Kidney epithelial cell (primary cell): ENCODE data around the gene TLR9. TPM values are rescaled to one million over a fixed set of nuclear protein-coding genes. Genes with fewer than 3 reads are reported as not detected.

Source experiments
- DNase-seq: peaks from one replicate; pipeline ENCODE4 v3.0.0-alpha.2; 2010; ENCODE audit warnings: low read depth
- H3K27me3 ChIP-seq: 2 replicates; pipeline ENCODE4 v1.6.0; 2011; ENCODE audit warnings: low read length; ENCODE audit not compliant: control insufficient read depth, insufficient read depth
- H3K36me3 ChIP-seq: 2 replicates; pipeline ENCODE4 v1.5.1; 2011; ENCODE audit warnings: low read length; ENCODE audit not compliant: control insufficient read depth, insufficient read depth
- H3K4me3 ChIP-seq: 2 replicates; pipeline ENCODE4 v1.5.1; 2011; ENCODE audit warnings: low read depth, mild to moderate bottlenecking, control low read depth, low read length
- CTCF ChIP-seq: IDR thresholded peaks from 2 replicates; pipeline ENCODE4 v1.5.1; 2011; ENCODE audit warnings: mild to moderate bottlenecking, moderate library complexity, low read length, control low read depth, inconsistent platforms; ENCODE audit not compliant: insufficient read depth, poor library complexity, severe bottlenecking
- total RNA-seq: library from RNA; depleted of rRNA; stranded (reverse); fragments of >200 nt; gene quantifications from 2 replicates; pipeline ENCODE4 v1.2.3, GENCODE V29; 2015

TLR9 gene
- total RNA-seq, 1 donor from 2014 or later, result not detected

- H3K27me3 ChIP-seq, result no peaks in the 10 kb centered on the region
- H3K4me3 ChIP-seq, result no peak overlapping the region
- H3K36me3 ChIP-seq, result peaks cover 2% of the 10 kb centered on the region
- DNase-seq, result no peak
- no peak for TF ChIP-seq CTCF
Observed at GRCh38 chr3:52211268-52211891, 14.1 kb downstream of the TLR9 start.

GRCh38 chr3:52210550-52211046, 14.8 kb downstream of the TLR9 start:
- peaks cover 2% of the 10 kb centered on the region for H3K36me3 ChIP-seq
- no peak for DNase-seq

GRCh38 chr3:52210037-52210436, 15.4 kb downstream of the TLR9 start:
- H3K27me3 ChIP-seq, result no peaks in the 10 kb centered on the region
- no peak for TF ChIP-seq CTCF
- no peak for DNase-seq
- peaks cover 2% of the 10 kb centered on the region for H3K36me3 ChIP-seq
- H3K4me3 ChIP-seq, result no peak overlapping the region

More at GRCh38 chr3:52210550-52211046, 14.8 kb downstream of the TLR9 start:
- no peak for TF ChIP-seq CTCF
- Histone ChIP-seq H3K27me3 (no peaks in the 10 kb centered on the region), H3K4me3 (no peak overlapping the region)

- Histone ChIP-seq H3K36me3 (peaks cover 2% of the 10 kb centered on the region), H3K27me3 (no peaks in the 10 kb centered on the region), H3K4me3 (no peak overlapping the region)
- TF ChIP-seq CTCF, result no peak
- DNase-seq, result no peak
Observed at GRCh38 chr3:52208556-52208955, 16.9 kb downstream of the TLR9 start.

GRCh38 chr3:52205727-52206372, 19.6 kb downstream of the TLR9 start:
- no peak for TF ChIP-seq CTCF
- H3K4me3 ChIP-seq, result no peak overlapping the region
- H3K27me3 ChIP-seq, result no peaks in the 10 kb centered on the region
- DNase-seq, result no peak
- H3K36me3 ChIP-seq, result peaks cover 3% of the 10 kb centered on the region
